Stimulated activated naive CD8-positive, alpha-beta T cell treated with anti-CD3 and anti-CD28 coated beads, Interleukin-15, Interleukin-2, amounts not matched to agents 100 ng/mL and 50 ng/mL, for 24 hours (primary cell): ENCODE data around the gene KRTAP10-11.

Experiments used
- H3K27ac Mint-ChIP-seq: one replicate; pipeline ENCODE4 v1.8.0; 2021; ENCODE audit warnings: mild to moderate bottlenecking, mixed read lengths
- H3K27me3 Mint-ChIP-seq: one replicate; pipeline ENCODE4 v1.8.0; 2021; ENCODE audit warnings: mixed read lengths
- H3K36me3 Mint-ChIP-seq: one replicate; pipeline ENCODE4 v1.8.0; 2021; ENCODE audit warnings: low read depth, mixed read lengths
- H3K4me1 Mint-ChIP-seq: one replicate; pipeline ENCODE4 v1.8.0; 2021; ENCODE audit warnings: low read depth, mixed read lengths
- H3K4me3 Mint-ChIP-seq: one replicate; pipeline ENCODE4 v1.8.0; 2021; ENCODE audit warnings: mild to moderate bottlenecking, mixed read lengths
- H3K9me3 Mint-ChIP-seq: one replicate; pipeline ENCODE4 v1.8.0; 2021; ENCODE audit warnings: mixed read lengths

KRTAP10-11 gene

DNA sequence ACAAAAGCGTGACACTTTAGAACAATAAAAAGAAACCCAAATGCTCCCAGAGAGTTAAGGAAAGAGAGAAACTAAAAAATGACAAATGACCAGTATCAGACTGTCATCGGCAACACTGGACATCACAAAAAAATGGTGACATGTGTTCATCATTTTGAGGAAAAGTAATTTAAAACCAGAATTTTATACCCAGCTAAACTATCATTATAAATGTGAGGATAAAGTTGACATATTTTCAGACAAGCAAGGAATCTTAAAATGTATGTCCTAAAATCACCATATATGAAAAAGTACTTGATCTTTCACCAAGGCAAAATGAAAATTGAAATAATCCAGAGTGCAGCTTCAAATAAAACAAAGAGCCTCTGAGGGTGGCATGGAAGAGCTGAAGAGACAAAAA, 1.3 kb upstream of the KRTAP10-11 start:
- Mint-ChIP-seq H3K4me3 (no peak overlapping the region), H3K36me3 (peaks cover 10% of the 10 kb centered on the region), H3K27me3 (peaks cover 3% of the 10 kb centered on the region), H3K4me1 (no peaks in the 10 kb centered on the region), H3K9me3 (peaks cover 45% of the 10 kb centered on the region), H3K27ac (no peak overlapping the region)

DNA sequence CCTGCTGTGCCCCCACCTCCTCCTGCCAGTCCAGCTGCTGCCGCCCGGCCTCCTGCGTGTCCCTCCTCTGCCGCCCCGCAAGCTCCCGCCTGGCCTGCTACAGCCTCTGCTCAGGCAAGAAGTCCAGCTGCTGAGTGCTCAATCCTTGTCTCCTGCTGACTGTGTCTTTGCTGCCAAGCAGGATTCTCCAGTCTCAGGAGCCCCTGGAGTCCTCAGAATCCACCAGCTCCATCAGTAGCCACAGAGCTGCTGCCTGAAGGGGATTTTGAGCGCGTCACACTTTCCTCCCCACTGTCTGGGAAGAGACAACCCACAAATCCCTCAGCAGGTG, 973 bp downstream of the KRTAP10-11 start:
- Mint-ChIP-seq H3K9me3 (peaks cover 28% of the 10 kb centered on the region), H3K4me1 (no peaks in the 10 kb centered on the region), H3K36me3 (peaks cover 10% of the 10 kb centered on the region), H3K4me3 (no peak overlapping the region), H3K27ac (no peak overlapping the region), H3K27me3 (no peaks in the 10 kb centered on the region)

DNA sequence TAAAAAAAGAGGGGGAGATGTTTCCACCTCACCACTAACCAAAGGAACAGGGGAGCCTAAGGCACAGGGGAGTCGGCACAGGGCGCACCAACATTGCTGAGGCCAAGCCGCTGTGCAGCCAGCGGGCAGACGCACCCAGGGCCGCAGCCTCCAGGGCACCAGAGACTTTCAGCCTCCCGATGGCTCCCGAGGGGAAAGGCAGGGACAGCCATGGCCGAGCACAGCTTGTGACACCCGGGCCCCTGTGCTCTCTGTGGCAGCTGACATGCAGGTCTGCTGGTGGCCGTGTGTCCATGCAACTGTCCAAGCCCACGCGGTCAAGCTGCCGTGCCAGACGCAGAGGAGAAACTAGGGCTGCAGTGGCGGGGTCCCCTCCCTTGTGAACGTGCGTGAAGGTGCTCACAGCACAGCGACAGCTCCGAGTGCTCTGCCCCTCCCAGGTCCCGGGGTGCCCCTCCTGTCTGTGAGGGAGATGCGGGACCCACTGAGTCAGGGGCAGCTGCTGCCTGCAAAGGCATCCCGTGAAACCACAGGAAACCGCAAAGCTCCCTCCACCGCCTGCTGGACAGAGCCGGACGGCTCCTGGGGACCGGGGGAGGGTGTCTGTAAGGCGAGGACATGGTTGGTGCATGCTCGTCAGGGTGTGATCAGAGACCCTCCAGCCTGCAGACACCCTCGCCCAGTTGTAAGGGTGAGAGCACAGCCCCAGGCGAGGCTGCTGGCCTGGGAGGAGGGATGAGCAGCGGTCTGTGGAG, 2.5 kb downstream of the KRTAP10-11 start:
- H3K4me1 Mint-ChIP-seq = peaks cover 2% of the 10 kb centered on the region
- peaks cover 10% of the 10 kb centered on the region for H3K36me3 Mint-ChIP-seq
- H3K27ac Mint-ChIP-seq = no peak overlapping the region
- H3K4me3 Mint-ChIP-seq = no peak overlapping the region
- H3K9me3 Mint-ChIP-seq = peaks cover 15% of the 10 kb centered on the region
- no peaks in the 10 kb centered on the region for H3K27me3 Mint-ChIP-seq

GRCh38 chr21:44649521-44650100, 3.4 kb downstream of the KRTAP10-11 start:
- Mint-ChIP-seq H3K4me1 (peaks cover 11% of the 10 kb centered on the region), H3K9me3 (peaks cover 6% of the 10 kb centered on the region), H3K27me3 (no peaks in the 10 kb centered on the region), H3K4me3 (no peak overlapping the region), H3K36me3 (peaks cover 5% of the 10 kb centered on the region), H3K27ac (no peak overlapping the region)

DNA sequence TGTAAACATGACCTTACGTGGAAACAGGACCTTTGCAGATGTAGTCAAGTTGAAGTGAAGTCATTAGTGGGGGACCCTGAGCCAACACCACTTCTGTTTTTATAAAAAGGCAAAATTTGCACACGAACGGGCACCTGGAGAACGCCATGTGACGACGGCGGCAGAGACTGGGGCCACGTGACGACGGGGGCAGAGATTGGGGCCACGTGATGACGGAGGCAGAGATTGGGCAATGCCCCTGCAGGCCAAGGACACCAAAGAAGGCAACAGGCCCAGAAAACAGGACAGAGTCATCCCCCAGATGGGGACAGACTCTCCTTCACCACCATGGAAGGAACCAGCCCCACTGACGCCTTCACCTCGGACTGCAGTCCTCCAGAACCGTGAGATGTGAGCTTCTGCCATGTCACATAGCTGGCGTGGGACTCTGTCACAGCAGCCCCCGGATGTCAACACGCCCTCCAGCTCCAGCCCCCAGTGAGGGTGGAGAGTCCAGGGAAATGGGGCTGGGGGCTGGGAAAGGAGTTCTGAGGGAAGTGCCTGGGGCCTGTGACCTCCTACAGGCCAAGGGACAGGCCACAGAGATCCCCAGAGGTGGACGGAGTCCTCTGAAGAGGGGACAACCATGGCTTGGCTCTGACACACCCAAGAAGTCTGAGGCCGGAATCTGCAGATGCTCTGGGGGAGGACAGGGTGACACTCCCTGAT, 4.2 kb downstream of the KRTAP10-11 start:
- peaks cover 18% of the 10 kb centered on the region for H3K4me1 Mint-ChIP-seq
- no peaks in the 10 kb centered on the region for H3K27me3 Mint-ChIP-seq
- H3K27ac Mint-ChIP-seq = no peak overlapping the region
- no peak overlapping the region for H3K4me3 Mint-ChIP-seq
- no peaks in the 10 kb centered on the region for H3K9me3 Mint-ChIP-seq
- H3K36me3 Mint-ChIP-seq = no peaks in the 10 kb centered on the region

DNA sequence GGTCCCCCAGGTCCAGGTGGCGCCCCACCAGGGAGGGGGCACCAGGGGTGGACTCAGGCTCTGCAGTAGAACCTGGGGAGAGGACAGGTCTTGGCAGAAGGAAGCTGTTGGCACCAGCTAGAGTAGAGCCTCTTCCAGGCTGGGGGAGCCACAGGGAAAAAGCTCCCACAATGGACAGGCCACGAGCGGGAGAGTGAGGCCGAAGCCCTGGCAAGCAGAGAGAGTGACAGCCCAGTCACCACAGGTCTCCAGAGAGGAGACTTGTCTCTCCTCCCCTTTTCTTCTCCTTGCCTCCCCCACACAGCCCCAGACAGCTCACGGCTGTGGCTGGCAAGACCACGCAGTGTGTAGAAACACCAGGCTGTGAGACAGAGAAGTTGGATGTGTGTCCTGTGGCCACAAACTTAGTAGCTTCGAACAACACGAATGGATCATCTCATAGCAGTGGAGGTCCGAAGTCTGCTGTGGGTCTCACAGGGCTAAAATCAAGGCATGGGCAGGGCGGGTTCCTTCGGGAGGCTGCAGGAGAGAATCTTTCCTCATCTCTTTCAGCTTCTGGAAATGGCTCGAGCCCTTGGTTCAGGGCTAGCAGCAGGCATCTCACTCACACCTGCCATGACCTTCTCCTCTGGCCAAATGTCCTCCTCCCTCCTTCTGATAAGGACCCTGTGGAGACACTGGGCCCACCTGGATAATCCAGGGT, 4.9 kb downstream of the KRTAP10-11 start:
- H3K9me3 Mint-ChIP-seq = peaks cover 3% of the 10 kb centered on the region
- no peak overlapping the region for H3K27ac Mint-ChIP-seq
- H3K4me1 Mint-ChIP-seq = peaks cover 24% of the 10 kb centered on the region
- H3K36me3 Mint-ChIP-seq = peaks cover 1% of the 10 kb centered on the region
- H3K27me3 Mint-ChIP-seq = no peaks in the 10 kb centered on the region
- no peak overlapping the region for H3K4me3 Mint-ChIP-seq

GRCh38 chr21:44653123-44653522, 6.9 kb downstream of the KRTAP10-11 start:
- Mint-ChIP-seq H3K4me1 (peaks cover 44% of the 10 kb centered on the region), H3K27ac (no peak overlapping the region), H3K9me3 (peaks cover 16% of the 10 kb centered on the region), H3K4me3 (no peak overlapping the region), H3K36me3 (peaks cover 12% of the 10 kb centered on the region), H3K27me3 (no peaks in the 10 kb centered on the region)

GRCh38 chr21:44653656-44654575, 7.7 kb downstream of the KRTAP10-11 start:
- Mint-ChIP-seq H3K36me3 (peaks cover 12% of the 10 kb centered on the region), H3K9me3 (peaks cover 16% of the 10 kb centered on the region), H3K4me3 (peak overlapping the region; percentile 10), H3K27me3 (no peaks in the 10 kb centered on the region), H3K4me1 (peaks cover 52% of the 10 kb centered on the region), H3K27ac (peak overlapping the region; percentile 31)

GRCh38 chr21:44654576-44655175, 8.5 kb downstream of the KRTAP10-11 start, which contains the start of gene KRTAP12-4:
Gene KRTAP12-4, minus strand, starts transcription at chr21:44654659. Its CDS starts 45 bp downstream, at chr21:44654614.
- Mint-ChIP-seq H3K27ac (peak within 1 kb of the TSS; percentile 31), H3K4me3 (peak within 1 kb of the TSS; percentile 10), H3K9me3 (peaks cover 16% of the 10 kb centered on the region), H3K36me3 (peaks cover 12% of the 10 kb centered on the region), H3K4me1 (peaks cover 59% of the 10 kb centered on the region), H3K27me3 (no peaks in the 10 kb centered on the region)

DNA sequence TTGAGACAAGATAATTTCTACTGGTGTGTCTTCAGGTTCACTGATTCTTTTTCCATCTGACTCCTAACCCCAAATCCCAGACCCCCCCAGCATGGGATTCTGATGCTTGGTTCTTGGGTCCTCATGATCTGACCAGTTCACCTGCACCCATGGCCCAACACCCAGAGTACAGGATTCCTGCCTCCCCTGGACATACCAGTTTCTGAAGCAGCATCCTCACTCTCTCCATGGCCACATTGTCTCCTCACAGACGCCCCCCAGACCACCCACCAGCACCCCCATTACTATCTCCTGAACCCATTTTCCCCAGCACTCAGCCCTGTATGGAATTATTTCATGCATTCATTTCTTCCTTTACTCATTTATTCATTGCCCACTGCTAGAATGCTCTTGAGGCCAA, 10.7 kb downstream of the KRTAP10-11 start:
- H3K27me3 Mint-ChIP-seq = no peaks in the 10 kb centered on the region
- peaks cover 16% of the 10 kb centered on the region for H3K9me3 Mint-ChIP-seq
- peaks cover 62% of the 10 kb centered on the region for H3K4me1 Mint-ChIP-seq
- no peak overlapping the region for H3K27ac Mint-ChIP-seq
- peaks cover 12% of the 10 kb centered on the region for H3K36me3 Mint-ChIP-seq
- no peak overlapping the region for H3K4me3 Mint-ChIP-seq

- Mint-ChIP-seq H3K4me1 (peaks cover 62% of the 10 kb centered on the region), H3K27me3 (no peaks in the 10 kb centered on the region), H3K36me3 (peaks cover 17% of the 10 kb centered on the region), H3K9me3 (peaks cover 22% of the 10 kb centered on the region), H3K4me3 (peak within 1 kb of the TSS; percentile 53), H3K27ac (peak within 1 kb of the TSS; percentile 54)
Observed at GRCh38 chr21:44657635-44658540, 11.7 kb downstream of the KRTAP10-11 start, which contains the start of gene KRTAP12-3. Gene KRTAP12-3, plus strand, starts transcription at chr21:44657932. Its CDS starts 48 bp downstream, at chr21:44657980.

DNA sequence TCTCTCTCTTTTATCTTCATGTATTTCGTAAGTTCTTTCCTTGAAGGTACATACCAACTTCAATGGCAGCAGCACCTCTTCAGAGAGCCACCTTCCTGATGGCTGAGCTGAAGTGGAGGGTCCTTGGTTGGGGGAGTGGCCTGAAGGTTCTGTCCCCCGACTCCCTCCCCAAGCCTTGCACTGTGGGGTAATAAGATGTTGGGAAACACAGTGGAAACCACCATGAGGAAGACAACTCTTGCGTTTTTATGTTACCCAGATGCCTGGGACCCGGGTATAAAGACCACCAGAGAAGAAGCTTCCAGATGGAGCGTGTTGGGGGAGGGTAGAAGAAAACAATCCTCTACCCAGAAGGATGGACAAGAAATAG, 12.3 kb downstream of the KRTAP10-11 start:
- Mint-ChIP-seq H3K36me3 (peaks cover 17% of the 10 kb centered on the region), H3K4me3 (peak overlapping the region; percentile 53), H3K27ac (peak overlapping the region; percentile 54), H3K9me3 (peaks cover 22% of the 10 kb centered on the region), H3K27me3 (no peaks in the 10 kb centered on the region), H3K4me1 (peaks cover 62% of the 10 kb centered on the region)
